Panc1 (cell line): ENCODE measurements around the gene SLC30A1. TPM values are rescaled to one million over a fixed set of nuclear protein-coding genes. Genes with fewer than 3 reads are reported as not detected.

Source experiments
- ATAC-seq: fragments of 200-7000 bp; cut with Tn5 transposase; 2 replicates; pipeline ENCODE4 v1.9.1; 2020; ENCODE audit warnings: mild to moderate bottlenecking, moderate library complexity
- BruUV-seq: library from RNA; stranded (reverse); fragments of 400-500 nt; replicated peaks from 2 replicates; lab custom pipeline; 2021; lab: Mats Ljungman, UMichigan
- CTCF ChIA-PET: fragments of 300-600 bp; sonication (Branson Sonifier 250); formaldehyde crosslinking; loops from one replicate; lab custom pipeline; 2022; ENCODE audit warnings: antibody characterized with exemption; lab: Charles Lee
- POLR2A ChIA-PET: fragments of 300-600 bp; sonication (Branson Sonifier 250); formaldehyde crosslinking; loops from one replicate; lab custom pipeline; 2022; ENCODE audit warnings: antibody characterized with exemption; lab: Charles Lee
- DNase-seq: peaks from one replicate; pipeline ENCODE4 v3.0.0-alpha.2; 2010; ENCODE audit warnings: low read depth, low spot score
- H3K27ac ChIP-seq: 2 replicates; pipeline ENCODE4 v1.5.1; 2011; ENCODE audit warnings: mild to moderate bottlenecking, low read length, inconsistent platforms
- H3K27me3 ChIP-seq: fragments of 200-500 bp; sonication (Bioruptor generic); 2 replicates; pipeline ENCODE4 v1.6.0; 2014; ENCODE audit warnings: low read length, inconsistent platforms; ENCODE audit not compliant: control insufficient read depth, insufficient read depth
- H3K36me3 ChIP-seq: fragments of 200-500 bp; sonication (Bioruptor generic); 2 replicates; pipeline ENCODE4 v1.5.1; 2014; ENCODE audit warnings: inconsistent platforms, mild to moderate bottlenecking, low read length, moderate library complexity; ENCODE audit not compliant: control insufficient read depth, insufficient read depth
- H3K4me1 ChIP-seq: 2 replicates; pipeline ENCODE4 v1.5.1; 2011; ENCODE audit warnings: inconsistent platforms, mild to moderate bottlenecking, low read length, moderate library complexity; ENCODE audit not compliant: control insufficient read depth, insufficient read depth
- H3K4me3 ChIP-seq, 2 experiments: 2 replicates each; pipeline ENCODE4 v1.5.1; 2011 to 2012; ENCODE audit warnings: low read depth in 2 of 2, low read length in 2 of 2, mild to moderate bottlenecking in 2 of 2, inconsistent platforms in 1 of 2, moderate library complexity in 1 of 2
- H3K9me3 ChIP-seq: fragments of 200-500 bp; sonication (Bioruptor generic); 2 replicates; pipeline ENCODE4 v1.5.1; 2014; ENCODE audit warnings: low read depth, mild to moderate bottlenecking, inconsistent platforms, low read length, moderate library complexity; ENCODE audit not compliant: control insufficient read depth, insufficient read depth
- POLR2AphosphoS5 ChIP-seq: IDR thresholded peaks from 2 replicates; pipeline ENCODE4 v1.6.1; 2012; ENCODE audit warnings: mild to moderate bottlenecking, low read depth, low read length, moderate library complexity
- REST ChIP-seq, 2 experiments: IDR thresholded peaks; 2 replicates each; pipeline ENCODE4 v1.6.1; 2011 to 2012; ENCODE audit warnings: low read depth in 2 of 2, control low read depth in 1 of 2, low read length in 1 of 2, mild to moderate bottlenecking in 1 of 2, moderate library complexity in 1 of 2; ENCODE audit not compliant: insufficient read depth in 1 of 2
- SIN3A ChIP-seq: IDR thresholded peaks from 2 replicates; pipeline ENCODE4 v1.6.1; 2012; ENCODE audit warnings: low read depth, mild to moderate bottlenecking, low read length, moderate library complexity, borderline replicate concordance; ENCODE audit not compliant: insufficient read depth
- TCF7L2 ChIP-seq: IDR thresholded peaks from 2 replicates; pipeline ENCODE4 v1.6.1; 2011; ENCODE audit warnings: mild to moderate bottlenecking, low read depth, low read length, inconsistent platforms
- in situ Hi-C: cut with HindIII; loops from 2 replicates; pipeline ENCODE4 v1.10.0; 2016; ENCODE audit warnings: low sequenced_read_pairs, low pct_unique_long_range_greater_than_20kb
- intact Hi-C: fragments of 100-400 bp; cut with micrococcal nuclease; formaldehyde crosslinking; loops from one replicate; pipeline ENCODE4 v1.10.0; 2022; ENCODE audit not compliant: unreplicated experiment
- total RNA-seq: library from RNA; stranded (reverse); gene quantifications from one replicate; pipeline ENCODE4 v1.2.1, GENCODE V29; 2021; ENCODE audit not compliant: unreplicated experiment
- TF ChIP-seq, protein P1 (sequence below): fragments of 450-650 bp; IDR thresholded peaks from 2 replicates; pipeline ENCODE4 v1.5.1; 2017; ENCODE audit warnings: mild to moderate bottlenecking

Gene SLC30A1
- total RNA-seq, 1 experiment from 2014 or later, result 34.5 TPM

GRCh38 chr1:211524521-211524920, 54.4 kb downstream of the SLC30A1 start:
- ChIA-PET POLR2A (no interaction called here), CTCF (no interaction called here)
- TF ChIP-seq, protein P1, sequence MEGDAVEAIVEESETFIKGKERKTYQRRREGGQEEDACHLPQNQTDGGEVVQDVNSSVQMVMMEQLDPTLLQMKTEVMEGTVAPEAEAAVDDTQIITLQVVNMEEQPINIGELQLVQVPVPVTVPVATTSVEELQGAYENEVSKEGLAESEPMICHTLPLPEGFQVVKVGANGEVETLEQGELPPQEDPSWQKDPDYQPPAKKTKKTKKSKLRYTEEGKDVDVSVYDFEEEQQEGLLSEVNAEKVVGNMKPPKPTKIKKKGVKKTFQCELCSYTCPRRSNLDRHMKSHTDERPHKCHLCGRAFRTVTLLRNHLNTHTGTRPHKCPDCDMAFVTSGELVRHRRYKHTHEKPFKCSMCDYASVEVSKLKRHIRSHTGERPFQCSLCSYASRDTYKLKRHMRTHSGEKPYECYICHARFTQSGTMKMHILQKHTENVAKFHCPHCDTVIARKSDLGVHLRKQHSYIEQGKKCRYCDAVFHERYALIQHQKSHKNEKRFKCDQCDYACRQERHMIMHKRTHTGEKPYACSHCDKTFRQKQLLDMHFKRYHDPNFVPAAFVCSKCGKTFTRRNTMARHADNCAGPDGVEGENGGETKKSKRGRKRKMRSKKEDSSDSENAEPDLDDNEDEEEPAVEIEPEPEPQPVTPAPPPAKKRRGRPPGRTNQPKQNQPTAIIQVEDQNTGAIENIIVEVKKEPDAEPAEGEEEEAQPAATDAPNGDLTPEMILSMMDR, result no peak
- TF ChIP-seq TCF7L2, result no peak
- no peak for TF ChIP-seq POLR2AphosphoS5
- no peak for TF ChIP-seq REST (IDR thresholded peaks at IDR 0.05; ENCODE audit: insufficient read depth in 1 of 2, low read depth in 2 of 2, low read length in 1 of 2)
- no peak for TF ChIP-seq SIN3A
- Histone ChIP-seq H3K27ac (no peak overlapping the region), H3K36me3 (no peaks in the 10 kb centered on the region), H3K9me3 (no peaks in the 10 kb centered on the region), H3K27me3 (no peaks in the 10 kb centered on the region), H3K4me1 (no peaks in the 10 kb centered on the region), H3K4me3 (no peak overlapping the region)
- DNase-seq (no peak), ATAC-seq (no peak)
- in situ Hi-C loops (no loop called here), intact Hi-C loops (no loop called here)
- BruUV-seq, result no TSS peak

DNA sequence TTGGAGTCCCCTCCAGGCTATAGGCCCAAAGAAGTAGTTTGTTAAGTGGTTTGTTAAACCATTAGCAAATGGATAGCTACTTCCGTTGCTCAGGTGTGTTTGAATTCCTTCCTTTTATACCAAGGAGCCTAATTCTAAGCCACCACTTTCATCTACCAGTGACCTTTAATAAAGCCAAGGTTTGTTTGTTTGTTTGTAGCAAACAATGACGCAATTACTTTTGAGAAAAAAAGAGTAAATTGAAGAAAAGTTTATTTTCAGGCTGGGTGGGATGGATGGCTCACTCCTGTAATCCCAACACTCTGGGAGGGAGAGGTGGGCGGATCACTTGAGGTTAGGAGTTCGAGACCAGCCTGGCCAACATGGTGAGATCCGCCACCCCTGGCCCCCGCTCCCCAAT, 56.2 kb downstream of the SLC30A1 start:
- TF ChIP-seq SIN3A (no peak), POLR2AphosphoS5 (no peak), REST (IDR thresholded peaks at IDR 0.05; ENCODE audit: insufficient read depth in 1 of 2, low read depth in 2 of 2, low read length in 1 of 2) (no peak), TCF7L2 (no peak)
- TF ChIP-seq, protein P1, result no peak
- DNase-seq (no peak), ATAC-seq (no peak)
- no peaks in the 10 kb centered on the region for H3K27me3 ChIP-seq
- no peaks in the 10 kb centered on the region for H3K4me1 ChIP-seq
- BruUV-seq, result no TSS peak
- intact Hi-C loops (no loop called here), in situ Hi-C loops (no loop called here)
- H3K9me3 ChIP-seq, result no peaks in the 10 kb centered on the region
- ChIA-PET POLR2A (no interaction called here), CTCF (no interaction called here)
- no peak overlapping the region for H3K4me3 ChIP-seq
- no peak overlapping the region for H3K27ac ChIP-seq
- H3K36me3 ChIP-seq, result no peaks in the 10 kb centered on the region

Other genes starting within 250 kb of the SLC30A1 start
- not detected for gene RD3, start 87.0 kb downstream of the SLC30A1 start, total RNA-seq
- gene NEK2, start 96.5 kb upstream of the SLC30A1 start, total RNA-seq, result 34.4 TPM